Measurements from ENCODE around the gene GATA3. TPM values are rescaled to one million over a fixed set of nuclear protein-coding genes. Genes with fewer than 3 reads are reported as not detected.

Gene GATA3
- 6.5 TPM for total RNA-seq
- 17.5 TPM for polyA plus RNA-seq
- long read RNA-seq, donor 1, partial matches to known transcripts = 5 of 5 reads
- long read RNA-seq, donor 1, other reads (novel, unspliced or antisense) = 0 of 5 reads
- long read RNA-seq, donor 2 = 0 reads
- long read RNA-seq, donor 3, transcript GATA3-202 (6 exons, 3,123 nt) = major isoform, 7 of 57 reads
- long read RNA-seq, donor 3, partial matches to known transcripts = 48 of 57 reads
- long read RNA-seq, donor 3, other reads (novel, unspliced or antisense) = 0 of 57 reads
- long read RNA-seq, donor 4, partial matches to known transcripts = 45 of 49 reads
- long read RNA-seq, donor 4, other reads (novel, unspliced or antisense) = 0 of 49 reads
- long read RNA-seq, donor 5, transcript GATA3-202 (6 exons, 3,123 nt) = major isoform, 8 of 40 reads
- long read RNA-seq, donor 5, partial matches to known transcripts = 26 of 40 reads
- long read RNA-seq, donor 5, other reads (novel, unspliced or antisense) = 0 of 40 reads
- long read RNA-seq, donor 6, transcript GATA3-202 (6 exons, 3,123 nt) = major isoform, 10 of 14 reads
- long read RNA-seq, donor 6, partial matches to known transcripts = 0 of 14 reads
- long read RNA-seq, donor 6, other reads (novel, unspliced or antisense) = 0 of 14 reads
- long read RNA-seq, donor 7, transcript GATA3-202 (6 exons, 3,123 nt) = major isoform, 5 of 32 reads
- long read RNA-seq, donor 7, partial matches to known transcripts = 27 of 32 reads
- long read RNA-seq, donor 7, other reads (novel, unspliced or antisense) = 0 of 32 reads
- long read RNA-seq, donor 8, partial matches to known transcripts = 5 of 11 reads
- long read RNA-seq, donor 8, other reads (novel, unspliced or antisense) = 0 of 11 reads
- long read RNA-seq, donor 9, transcript GATA3-202 (6 exons, 3,123 nt) = major isoform, 5 of 31 reads
- long read RNA-seq, donor 9, partial matches to known transcripts = 25 of 31 reads
- long read RNA-seq, donor 9, other reads (novel, unspliced or antisense) = 0 of 31 reads
- long read RNA-seq, donor 10, partial matches to known transcripts = 37 of 43 reads
- long read RNA-seq, donor 10, other reads (novel, unspliced or antisense) = 0 of 43 reads

- under 1% methylated on average over 65 of the region's 65 CpGs for WGBS
- DNase-seq (ENCODE audit: low read depth in 6 of 9, low spot score in 9 of 9) = peak in 6 of 9 donors; percentile 77 to 95 (median 89)
- Histone ChIP-seq H3K4me1 (ENCODE audit: control insufficient read depth in 2 of 2, insufficient read depth in 2 of 2, low read length in 2 of 2) (peaks cover 47 to 72% of the 10 kb centered on the region in 2 donors), H3K27me3 (ENCODE audit: control insufficient read depth in 2 of 2, insufficient read depth in 1 of 2, low read length in 1 of 2) (peaks cover 35 to 54% of the 10 kb centered on the region in 2 donors), H3K27ac (ENCODE audit: low read depth in 1 of 2, low read length in 1 of 2) (peak within 1 kb of the TSS; percentile 88 to 98), H3K9me3 (ENCODE audit: control insufficient read depth in 2 of 2, insufficient read depth in 1 of 2, low read length in 1 of 2) (peaks cover 0 to 7% of the 10 kb centered on the region in 2 donors), H3K36me3 (ENCODE audit: control insufficient read depth in 2 of 2, insufficient read depth in 2 of 2, low read length in 1 of 2) (peaks cover 14 to 25% of the 10 kb centered on the region in 2 donors), H3K4me3 (ENCODE audit: low read length in 2 of 2) (peak within 1 kb of the TSS; percentile 78 to 97)
Measured at GRCh38 chr10:8054494-8055407, at the start of gene GATA3. TSS of gene GATA3 (plus strand) at chr10:8054688. CDS start at chr10:8055656, 968 bp downstream.

GRCh38 chr10:8006274-8006999, 48.1 kb upstream of the GATA3 start:
- WGBS = 95% methylated on average over 10 of the region's 10 CpGs
- no peaks in the 10 kb centered on the region for H3K4me1 ChIP-seq (ENCODE audit: control insufficient read depth in 2 of 2, insufficient read depth in 2 of 2, low read length in 2 of 2)
- peaks cover 10 to 14% of the 10 kb centered on the region in 2 donors for H3K36me3 ChIP-seq (ENCODE audit: control insufficient read depth in 2 of 2, insufficient read depth in 2 of 2, low read length in 1 of 2)
- H3K27me3 ChIP-seq (ENCODE audit: control insufficient read depth in 2 of 2, insufficient read depth in 1 of 2, low read length in 1 of 2) = no peaks in the 10 kb centered on the region
- no peak overlapping the region for H3K27ac ChIP-seq (ENCODE audit: low read depth in 1 of 2, low read length in 1 of 2)
- H3K4me3 ChIP-seq (ENCODE audit: low read length in 2 of 2) = no peak overlapping the region
- no peak for DNase-seq (ENCODE audit: low read depth in 6 of 9, low spot score in 9 of 9)
- peaks cover 0 to 6% of the 10 kb centered on the region in 2 donors for H3K9me3 ChIP-seq (ENCODE audit: control insufficient read depth in 2 of 2, insufficient read depth in 1 of 2, low read length in 1 of 2)

GRCh38 chr10:8009031-8009430, 45.5 kb upstream of the GATA3 start:
- Histone ChIP-seq H3K4me1 (ENCODE audit: control insufficient read depth in 2 of 2, insufficient read depth in 2 of 2, low read length in 2 of 2) (no peaks in the 10 kb centered on the region), H3K36me3 (ENCODE audit: control insufficient read depth in 2 of 2, insufficient read depth in 2 of 2, low read length in 1 of 2) (peaks cover 10 to 20% of the 10 kb centered on the region in 2 donors), H3K4me3 (ENCODE audit: low read length in 2 of 2) (no peak overlapping the region), H3K27ac (ENCODE audit: low read depth in 1 of 2, low read length in 1 of 2) (no peak overlapping the region), H3K9me3 (ENCODE audit: control insufficient read depth in 2 of 2, insufficient read depth in 1 of 2, low read length in 1 of 2) (peaks cover 0 to 2% of the 10 kb centered on the region in 2 donors), H3K27me3 (ENCODE audit: control insufficient read depth in 2 of 2, insufficient read depth in 1 of 2, low read length in 1 of 2) (no peaks in the 10 kb centered on the region)
- no peak for DNase-seq (ENCODE audit: low read depth in 6 of 9, low spot score in 9 of 9)
- WGBS = 98% methylated on average over 38 of the region's 38 CpGs

GRCh38 chr10:8013006-8013405, 41.5 kb upstream of the GATA3 start:
- DNase-seq (ENCODE audit: low read depth in 6 of 9, low spot score in 9 of 9) = no peak
- Histone ChIP-seq H3K36me3 (ENCODE audit: control insufficient read depth in 2 of 2, insufficient read depth in 2 of 2, low read length in 1 of 2) (peaks cover 18 to 30% of the 10 kb centered on the region in 2 donors), H3K4me3 (ENCODE audit: low read length in 2 of 2) (no peak overlapping the region), H3K9me3 (ENCODE audit: control insufficient read depth in 2 of 2, insufficient read depth in 1 of 2, low read length in 1 of 2) (no peaks in the 10 kb centered on the region), H3K27me3 (ENCODE audit: control insufficient read depth in 2 of 2, insufficient read depth in 1 of 2, low read length in 1 of 2) (no peaks in the 10 kb centered on the region), H3K27ac (ENCODE audit: low read depth in 1 of 2, low read length in 1 of 2) (no peak overlapping the region), H3K4me1 (ENCODE audit: control insufficient read depth in 2 of 2, insufficient read depth in 2 of 2, low read length in 2 of 2) (no peaks in the 10 kb centered on the region)
- WGBS = 100% methylated on average over 1 of the region's 1 CpG

- H3K27me3 ChIP-seq (ENCODE audit: control insufficient read depth in 2 of 2, insufficient read depth in 1 of 2, low read length in 1 of 2) = no peaks in the 10 kb centered on the region
- no peak for DNase-seq (ENCODE audit: low read depth in 6 of 9, low spot score in 9 of 9)
- no peak overlapping the region for H3K4me3 ChIP-seq (ENCODE audit: low read length in 2 of 2)
- over 99% methylated on average over 10 of the region's 10 CpGs for WGBS
- no peaks in the 10 kb centered on the region for H3K4me1 ChIP-seq (ENCODE audit: control insufficient read depth in 2 of 2, insufficient read depth in 2 of 2, low read length in 2 of 2)
- no peaks in the 10 kb centered on the region for H3K9me3 ChIP-seq (ENCODE audit: control insufficient read depth in 2 of 2, insufficient read depth in 1 of 2, low read length in 1 of 2)
- no peak overlapping the region for H3K27ac ChIP-seq (ENCODE audit: low read depth in 1 of 2, low read length in 1 of 2)
- peaks cover 18 to 30% of the 10 kb centered on the region in 2 donors for H3K36me3 ChIP-seq (ENCODE audit: control insufficient read depth in 2 of 2, insufficient read depth in 2 of 2, low read length in 1 of 2)
Measured at GRCh38 chr10:8013619-8014018, 40.9 kb upstream of the GATA3 start.

- H3K27me3 ChIP-seq (ENCODE audit: control insufficient read depth in 2 of 2, insufficient read depth in 1 of 2, low read length in 1 of 2) = no peaks in the 10 kb centered on the region
- H3K4me3 ChIP-seq (ENCODE audit: low read length in 2 of 2) = no peak overlapping the region
- 97% methylated on average over 16 of the region's 16 CpGs for WGBS
- no peak overlapping the region for H3K27ac ChIP-seq (ENCODE audit: low read depth in 1 of 2, low read length in 1 of 2)
- no peak for DNase-seq (ENCODE audit: low read depth in 6 of 9, low spot score in 9 of 9)
- peaks cover 13 to 27% of the 10 kb centered on the region in 2 donors for H3K36me3 ChIP-seq (ENCODE audit: control insufficient read depth in 2 of 2, insufficient read depth in 2 of 2, low read length in 1 of 2)
- H3K4me1 ChIP-seq (ENCODE audit: control insufficient read depth in 2 of 2, insufficient read depth in 2 of 2, low read length in 2 of 2) = no peaks in the 10 kb centered on the region
- no peaks in the 10 kb centered on the region for H3K9me3 ChIP-seq (ENCODE audit: control insufficient read depth in 2 of 2, insufficient read depth in 1 of 2, low read length in 1 of 2)
Measured at GRCh38 chr10:8014649-8015048, 39.8 kb upstream of the GATA3 start.

GRCh38 chr10:8017277-8017676, 37.2 kb upstream of the GATA3 start:
- H3K27me3 ChIP-seq (ENCODE audit: control insufficient read depth in 2 of 2, insufficient read depth in 1 of 2, low read length in 1 of 2) = no peaks in the 10 kb centered on the region
- no peak overlapping the region for H3K27ac ChIP-seq (ENCODE audit: low read depth in 1 of 2, low read length in 1 of 2)
- no peak overlapping the region for H3K4me3 ChIP-seq (ENCODE audit: low read length in 2 of 2)
- 87% methylated on average over 6 of the region's 6 CpGs for WGBS
- no peaks in the 10 kb centered on the region for H3K4me1 ChIP-seq (ENCODE audit: control insufficient read depth in 2 of 2, insufficient read depth in 2 of 2, low read length in 2 of 2)
- peaks cover 8 to 15% of the 10 kb centered on the region in 2 donors for H3K36me3 ChIP-seq (ENCODE audit: control insufficient read depth in 2 of 2, insufficient read depth in 2 of 2, low read length in 1 of 2)
- no peaks in the 10 kb centered on the region for H3K9me3 ChIP-seq (ENCODE audit: control insufficient read depth in 2 of 2, insufficient read depth in 1 of 2, low read length in 1 of 2)
- no peak for DNase-seq (ENCODE audit: low read depth in 6 of 9, low spot score in 9 of 9)

- H3K4me1 ChIP-seq (ENCODE audit: control insufficient read depth in 2 of 2, insufficient read depth in 2 of 2, low read length in 2 of 2) = peaks cover 4 to 5% of the 10 kb centered on the region in 2 donors
- peaks cover 0 to 4% of the 10 kb centered on the region in 2 donors for H3K27me3 ChIP-seq (ENCODE audit: control insufficient read depth in 2 of 2, insufficient read depth in 1 of 2, low read length in 1 of 2)
- no peaks in the 10 kb centered on the region for H3K9me3 ChIP-seq (ENCODE audit: control insufficient read depth in 2 of 2, insufficient read depth in 1 of 2, low read length in 1 of 2)
- 88% methylated on average over 4 of the region's 4 CpGs for WGBS
- no peaks in the 10 kb centered on the region for H3K36me3 ChIP-seq (ENCODE audit: control insufficient read depth in 2 of 2, insufficient read depth in 2 of 2, low read length in 1 of 2)
- no peak overlapping the region for H3K27ac ChIP-seq (ENCODE audit: low read depth in 1 of 2, low read length in 1 of 2)
- no peak overlapping the region for H3K4me3 ChIP-seq (ENCODE audit: low read length in 2 of 2)
- DNase-seq (ENCODE audit: low read depth in 6 of 9, low spot score in 9 of 9) = no peak
Measured at GRCh38 chr10:8023321-8023720, 31.2 kb upstream of the GATA3 start.

All from thymus (tissue), 14 donors.